Heart right ventricle (tissue), 16 donors: ENCODE data around the gene PTPRM. TPM values are rescaled to one million over a fixed set of nuclear protein-coding genes. Genes with fewer than 3 reads are reported as not detected.

Experiments used
- ATAC-seq, 8 donors: fragments of 200-7000 bp; cut with Tn5 transposase; one replicate each; pipeline ENCODE4 v1.9.1; 2020; ENCODE audit warnings: mild to moderate bottlenecking in 8 of 8, moderate library complexity in 8 of 8, moderate number of reproducible peaks in 1 of 8
- DNase-seq, 2 donors: peaks; one replicate each; pipeline ENCODE4 v3.0.0-alpha.2; 2020
- H3K27ac ChIP-seq, 10 donors: fragments of 200-600 bp; sonication (generic) in 2 of 10; one replicate each; pipeline versions ENCODE4 v1.5.0 to v1.8.0; 2020 to 2022; ENCODE audit warnings: mild to moderate bottlenecking in 3 of 10
- H3K27me3 ChIP-seq, 7 donors: fragments of 200-600 bp; one replicate each; pipeline ENCODE4 v1.8.0; 2021 to 2022; ENCODE audit warnings: mild to moderate bottlenecking in 2 of 7
- H3K36me3 ChIP-seq, 9 donors: fragments of 200-600 bp; sonication (generic) in 1 of 9; one replicate each; pipeline versions ENCODE4 v1.5.0 to v1.8.0; 2020 to 2022; ENCODE audit warnings: mild to moderate bottlenecking in 2 of 9
- H3K4me1 ChIP-seq, 9 donors: fragments of 200-600 bp; sonication (generic) in 1 of 9; one replicate each; pipeline versions ENCODE4 v1.5.0 to v1.8.0; 2020 to 2022; ENCODE audit warnings: mild to moderate bottlenecking in 4 of 9
- H3K4me3 ChIP-seq, 10 donors: fragments of 200-600 bp; sonication (generic) in 2 of 10; one replicate each; pipeline versions ENCODE4 v1.5.0 to v1.8.0; 2020 to 2022; ENCODE audit warnings: mild to moderate bottlenecking in 7 of 10, moderate library complexity in 2 of 10
- H3K9me3 ChIP-seq, 11 donors: fragments of 200-600 bp in 10 of 11; sonication (generic) in 2 of 11; one replicate each; pipeline versions ENCODE4 v1.5.0 to v1.8.0; 2013 to 2022; ENCODE audit warnings: mild to moderate bottlenecking in 2 of 11, control low read depth in 1 of 11, moderate library complexity in 1 of 11
- whole genome bisulfite sequencing, 2 donors: extraction: QIAGEN DNeasy Blood & Tissue Kit; methylation state at CpG; one replicate each; pipeline ENCODE4 v1.1.7; 2013; ENCODE audit warnings: inconsistent platforms in 1 of 2; 5-methylcytosine and 5-hydroxymethylcytosine counted together
- intact Hi-C, 10 donors: fragments of 100-400 bp; cut with DNase I; formaldehyde crosslinking; loops; one replicate each; pipeline versions ENCODE4 v1.11.1 to v1.14.2; 2022
- polyA plus RNA-seq, 2 donors: library from polyadenylated mRNA; stranded (reverse); fragments of 200-250 nt; gene quantifications; one replicate each; pipeline ENCODE4 v1.2.3, GENCODE V29; 2013
- total RNA-seq, 10 donors: library from RNA; stranded (reverse); fragmentation: NEBNext Ultra II Directional in 3 of 10; extraction: Animal tissue kit (Norgen Biotek cat#: 25700) in 3 of 10; gene quantifications; one replicate each; pipeline versions ENCODE4 v1.2.1 to v1.2.4, GENCODE V29; 2021 to 2023
- TF ChIP-seq, protein P1 (sequence below), 9 donors: fragments of 200-600 bp; sonication (generic) in 2 of 9; IDR thresholded peaks; one replicate each; pipeline versions ENCODE4 v1.5.0 to v1.8.0; 2021 to 2022; ENCODE audit warnings: antibody characterized with exemption in 9 of 9, mild to moderate bottlenecking in 5 of 9, moderate library complexity in 1 of 9
- donor health status: Arrhythmogenic right ventricular cardiomyopathy.
- donor health status: ischemic (EF 13 %, LVEDD 7.1; RV severe dilation, severe dysfunction).
- donor health status: healthy with polysubstance abuse.
- donor health status: DM: no; HTN: yes; CAD: no.
- donor health status: DM: no; HTN: no; CAD: no.
- donor health status: ischemic (EF 25% LVEDD 6.9; RV normal size, moderate dysfunction).
- donor health status: ischemic (EF 25% LVEDD 5.7; RV mildly dilated, moderate dysfunction).
- donor health status: healthy.
- donor health status: DM: yes; HTN: yes; CAD: no.
- donor health status: Ischemic cardiomyopathy.
- donor health status: ischemic (EF 35%, LVEDD 5.7; RV mildly dilated, moderate dysfunction).
- donor health status: nonischemic (EF 11% LVEDD 7.7; RV severe dilation, severe dysfunction).
- donor health status: DM: yes; HTN: yes; CAD: no.
- donor health status: PGD.
- donor health status: ischemic (EF 29% LVEDD 5.4; RV normal size, mild dysfunction).
- donor health status: nonischemic (EF 23%, LVEDD 6.1; RV moderate dilation, normal function).

The PTPRM gene
- total and polyA plus RNA-seq, 12 donors, result 81.7 to 170 (median 132) TPM

GRCh38 chr18:8368512-8369217 lies 801.5 kb downstream of the PTPRM start:
- no peak for ATAC-seq
- intact Hi-C loops, result loop anchor here in 4 of 10 donors (10.0 kb wide), 5 partner anchors 74 to 284 kb away; no protein-coding TSS in a partner anchor
- peaks cover 0 to 15% (median 0%) of the 10 kb centered on the region in 7 donors for H3K27me3 ChIP-seq
- peaks cover 0 to 32% (median 21%) of the 10 kb centered on the region in 9 donors for H3K4me1 ChIP-seq
- H3K9me3 ChIP-seq, result no peaks in the 10 kb centered on the region
- H3K36me3 ChIP-seq, result peaks cover 0 to 25% (median 0%) of the 10 kb centered on the region in 9 donors
- 94 to 95% methylated on average over 4 of the region's 4 CpGs for WGBS, 2 donors
- H3K27ac ChIP-seq, result no peak overlapping the region
- TF ChIP-seq, protein P1, sequence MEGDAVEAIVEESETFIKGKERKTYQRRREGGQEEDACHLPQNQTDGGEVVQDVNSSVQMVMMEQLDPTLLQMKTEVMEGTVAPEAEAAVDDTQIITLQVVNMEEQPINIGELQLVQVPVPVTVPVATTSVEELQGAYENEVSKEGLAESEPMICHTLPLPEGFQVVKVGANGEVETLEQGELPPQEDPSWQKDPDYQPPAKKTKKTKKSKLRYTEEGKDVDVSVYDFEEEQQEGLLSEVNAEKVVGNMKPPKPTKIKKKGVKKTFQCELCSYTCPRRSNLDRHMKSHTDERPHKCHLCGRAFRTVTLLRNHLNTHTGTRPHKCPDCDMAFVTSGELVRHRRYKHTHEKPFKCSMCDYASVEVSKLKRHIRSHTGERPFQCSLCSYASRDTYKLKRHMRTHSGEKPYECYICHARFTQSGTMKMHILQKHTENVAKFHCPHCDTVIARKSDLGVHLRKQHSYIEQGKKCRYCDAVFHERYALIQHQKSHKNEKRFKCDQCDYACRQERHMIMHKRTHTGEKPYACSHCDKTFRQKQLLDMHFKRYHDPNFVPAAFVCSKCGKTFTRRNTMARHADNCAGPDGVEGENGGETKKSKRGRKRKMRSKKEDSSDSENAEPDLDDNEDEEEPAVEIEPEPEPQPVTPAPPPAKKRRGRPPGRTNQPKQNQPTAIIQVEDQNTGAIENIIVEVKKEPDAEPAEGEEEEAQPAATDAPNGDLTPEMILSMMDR (IDR thresholded peaks at IDR 0.05), result no peak
- H3K4me3 ChIP-seq, result no peak overlapping the region
- no peak for DNase-seq

GRCh38 chr18:8373486-8373885 lies 806.4 kb downstream of the PTPRM start:
- H3K27me3 ChIP-seq, result no peaks in the 10 kb centered on the region
- H3K36me3 ChIP-seq, result peaks cover 0 to 71% (median 7%) of the 10 kb centered on the region in 9 donors
- ATAC-seq (no peak), DNase-seq (no peak)
- intact Hi-C loops, result no loop called here
- no peaks in the 10 kb centered on the region for H3K9me3 ChIP-seq
- H3K4me3 ChIP-seq, result no peak overlapping the region
- H3K4me1 ChIP-seq, result no peaks in the 10 kb centered on the region
- 95% methylated on average over 5 of the region's 5 CpGs for WGBS, 2 donors
- TF ChIP-seq, protein P1 (IDR thresholded peaks at IDR 0.05), result no peak
- no peak overlapping the region for H3K27ac ChIP-seq

GRCh38 chr18:8374676-8375075 lies 807.6 kb downstream of the PTPRM start:
- no peaks in the 10 kb centered on the region for H3K4me1 ChIP-seq
- DNase-seq (no peak), ATAC-seq (no peak)
- TF ChIP-seq, protein P1 (IDR thresholded peaks at IDR 0.05), result no peak
- no peak overlapping the region for H3K27ac ChIP-seq
- H3K36me3 ChIP-seq, result peaks cover 0 to 83% (median 18%) of the 10 kb centered on the region in 9 donors
- H3K9me3 ChIP-seq, result no peaks in the 10 kb centered on the region
- intact Hi-C loops, result no loop called here
- WGBS, 2 donors, result 96 to 97% methylated on average over 4 of the region's 4 CpGs
- H3K4me3 ChIP-seq, result no peak overlapping the region
- H3K27me3 ChIP-seq, result no peaks in the 10 kb centered on the region

- DNase-seq, result no peak
- Histone ChIP-seq H3K27ac (no peak overlapping the region), H3K27me3 (no peaks in the 10 kb centered on the region), H3K36me3 (peaks cover 0 to 89% (median 24%) of the 10 kb centered on the region in 9 donors), H3K4me1 (no peaks in the 10 kb centered on the region), H3K4me3 (no peak overlapping the region), H3K9me3 (no peaks in the 10 kb centered on the region)
- intact Hi-C loops, result no loop called here
- no peak for ATAC-seq
- WGBS, 2 donors, result 95 to 98% methylated on average over 3 of the region's 3 CpGs
- TF ChIP-seq, protein P1 (IDR thresholded peaks at IDR 0.05), result no peak
Observed at GRCh38 chr18:8375249-8375648, 808.1 kb downstream of the PTPRM start.
